Endothelial cell of umbilical vein (primary cell): Measurements from ENCODE around the gene PHLDB2. TPM values are rescaled to one million over a fixed set of nuclear protein-coding genes. Genes with fewer than 3 reads are reported as not detected.

Source experiments
- BruUV-seq: library from RNA; stranded (reverse); fragments of 400-500 nt; replicated peaks from 2 replicates; lab custom pipeline; 2021; lab: Mats Ljungman, UMichigan
- CTCF ChIA-PET: fragments of 300-600, 350-600 bp; sonication (Branson Sonifier 250); formaldehyde crosslinking; loops from one replicate; lab custom pipeline; 2021; ENCODE audit warnings: antibody characterized with exemption, inconsistent platforms; lab: Charles Lee
- POLR2A ChIA-PET: fragments of 300-600, 350-600 bp; sonication (Branson Sonifier 250); formaldehyde crosslinking; loops from one replicate; lab custom pipeline; 2021; ENCODE audit warnings: antibody characterized with exemption, inconsistent platforms; lab: Charles Lee
- DNase-seq: peaks from one replicate; pipeline ENCODE4 v3.0.0-alpha.2; 2011; ENCODE audit warnings: low read depth, low spot score
- FAIRE-seq: peaks from 2 replicates; lab custom pipeline; 2011; peaks lifted over from hg19 to GRCh38; lab: Jason Lieb, UNC
- H2AFZ ChIP-seq: 2 replicates; pipeline ENCODE4 v1.6.0; 2012; ENCODE audit warnings: low read depth, low read length, control low read depth, inconsistent platforms
- H3K27ac ChIP-seq: 2 replicates; pipeline ENCODE4 v1.5.1; 2011; ENCODE audit warnings: low read depth, mild to moderate bottlenecking, control low read depth, low read length, moderate library complexity; ENCODE audit not compliant: insufficient read depth
- H3K27me3 ChIP-seq, 2 experiments: 2 replicates each; pipeline versions ENCODE4 v1.6.0 to v1.6.1; 2011; ENCODE audit warnings: low read length in 2 of 2, mixed read lengths in 1 of 2; ENCODE audit not compliant: control insufficient read depth in 2 of 2, insufficient read depth in 2 of 2
- H3K36me3 ChIP-seq, 2 experiments: 2 replicates in 1 of 2; 3 replicates in 1 of 2; pipeline ENCODE4 v1.5.1; 2011; ENCODE audit warnings: low read length in 2 of 2, mild to moderate bottlenecking in 1 of 2, moderate library complexity in 1 of 2; ENCODE audit not compliant: control insufficient read depth in 2 of 2, insufficient read depth in 2 of 2; ENCODE audit errors: extremely low read depth in 1 of 2
- H3K4me1 ChIP-seq: 3 replicates; pipeline ENCODE4 v1.5.1; 2011; ENCODE audit warnings: mild to moderate bottlenecking, low read length; ENCODE audit not compliant: control insufficient read depth, insufficient read depth; ENCODE audit errors: extremely low read depth
- H3K4me2 ChIP-seq: 2 replicates; pipeline ENCODE4 v1.6.1; 2011; ENCODE audit warnings: low read length, control low read depth, mixed read lengths; ENCODE audit not compliant: insufficient read depth
- H3K4me3 ChIP-seq, 3 experiments: fragments of 200-600 bp in 1 of 3; sonication (generic), shearing (Covaris generic) in 1 of 3; replicated peaks in 1 of 3; 2 replicates each; pipeline ENCODE4 v1.5.1; 2011 to 2016; ENCODE audit warnings: control low read depth in 3 of 3, low read length in 3 of 3, mild to moderate bottlenecking in 2 of 3, inconsistent platforms in 1 of 3, low read depth in 1 of 3, moderate library complexity in 1 of 3; ENCODE audit not compliant: insufficient read depth in 1 of 3
- H3K79me2 ChIP-seq: 2 replicates; pipeline ENCODE4 v1.6.0; 2012; ENCODE audit warnings: low read length, inconsistent platforms; ENCODE audit not compliant: control insufficient read depth, insufficient read depth
- H3K9ac ChIP-seq: replicated peaks from 2 replicates; pipeline ENCODE3; 2011; ENCODE audit warnings: low read length, control low read depth; ENCODE audit not compliant: insufficient read depth; ENCODE audit errors: extremely low read depth
- H3K9me1 ChIP-seq: replicated peaks from 3 replicates; pipeline ENCODE4 v1.6.0; 2011; ENCODE audit warnings: mild to moderate bottlenecking, low read length; ENCODE audit not compliant: control insufficient read depth, insufficient read depth; ENCODE audit errors: extremely low read depth
- H3K9me3 ChIP-seq: replicated peaks from 2 replicates; pipeline ENCODE4 v1.5.1; 2012; ENCODE audit warnings: low read length, inconsistent platforms; ENCODE audit not compliant: control insufficient read depth, insufficient read depth
- H4K20me1 ChIP-seq: replicated peaks from 2 replicates; pipeline ENCODE3; 2011; ENCODE audit warnings: mild to moderate bottlenecking, low read length; ENCODE audit not compliant: control insufficient read depth, insufficient read depth; ENCODE audit errors: extremely low read depth
- CTCF ChIP-seq, 2 donors: IDR thresholded peaks; 1 replicate in 1 of 2; 2 replicates in 1 of 2; pipeline ENCODE4 v1.5.1; 2011; ENCODE audit warnings: low read length in 2 of 2, mild to moderate bottlenecking in 2 of 2, moderate library complexity in 2 of 2, control low read depth in 1 of 2, inconsistent platforms in 1 of 2, low read depth in 1 of 2; ENCODE audit not compliant: insufficient read depth in 1 of 2; ENCODE audit errors: extremely low read depth in 1 of 2
- EZH2 ChIP-seq: IDR thresholded peaks from 2 replicates; pipeline ENCODE4 v1.6.1; 2012; ENCODE audit warnings: borderline replicate concordance, low read depth, mild to moderate bottlenecking, moderate library complexity, low read length, inconsistent platforms; ENCODE audit not compliant: severe bottlenecking
- FOS ChIP-seq: IDR thresholded peaks from 2 replicates; pipeline ENCODE4 v1.6.1; 2011; ENCODE audit warnings: mild to moderate bottlenecking, low read length, moderate library complexity, borderline replicate concordance; ENCODE audit not compliant: insufficient read depth
- GATA2 ChIP-seq: IDR thresholded peaks from 2 replicates; pipeline ENCODE4 v1.7.0; 2011; ENCODE audit warnings: low read depth, mild to moderate bottlenecking, moderate library complexity, mixed read lengths, low read length; ENCODE audit not compliant: insufficient read length, insufficient read depth
- JUN ChIP-seq: IDR thresholded peaks from 2 replicates; pipeline ENCODE4 v1.6.1; 2011; ENCODE audit warnings: borderline replicate concordance, low read depth; ENCODE audit not compliant: insufficient read length, insufficient read depth
- MAX ChIP-seq: IDR thresholded peaks from 2 replicates; pipeline ENCODE4 v1.6.1; 2011; ENCODE audit not compliant: insufficient read depth, insufficient read length
- POLR2A ChIP-seq: IDR thresholded peaks from 2 replicates; pipeline ENCODE4 v1.6.1; 2012; ENCODE audit warnings: low read depth, mild to moderate bottlenecking, control low read depth, low read length
- dilution Hi-C: fragments of 300-500 bp; cut with MboI; formaldehyde crosslinking; loops from one replicate; pipeline ENCODE4 v1.15.0; 2019; ENCODE audit warnings: low sequenced_read_pairs; ENCODE audit not compliant: extremely low pct_ligation_motif_present
- intact Hi-C: fragments of 100-400 bp; cut with micrococcal nuclease; formaldehyde crosslinking; loops from one replicate; pipeline ENCODE4 v1.10.0; 2022
- polyA plus RNA-seq, 4 experiments: library from polyadenylated mRNA; depleted of rRNA in 3 of 4; stranded (reverse) in 3 of 4; unstranded in 1 of 4; fragments of >200 nt; gene quantifications; 2 replicates each; pipeline versions ENCODE4 v1.2.1 to v1.2.3, GENCODE V29; 2011 to 2012; ENCODE audit warnings: missing spikeins in 1 of 4
- total RNA-seq: library from RNA; stranded (reverse); gene quantifications from 2 replicates; pipeline ENCODE4 v1.2.3, GENCODE V29; 2021

Gene PHLDB2
- total and polyA plus RNA-seq, 2 donors (not counting 3 experiments of a cell fraction or from before 2014, with no cell fraction given): 22.4 to 104 TPM

- intact Hi-C loops (no loop called here), dilution Hi-C loops (no loop called here)
- Histone ChIP-seq H3K9me1 (peaks cover 3% of the 10 kb centered on the region), H3K27me3 (no peaks in the 10 kb centered on the region), H3K9me3 (no peaks in the 10 kb centered on the region), H3K79me2 (peaks cover 78% of the 10 kb centered on the region), H3K4me3 (no peak overlapping the region), H3K27ac (no peak overlapping the region), H3K9ac (no peak overlapping the region), H4K20me1 (peaks cover 4% of the 10 kb centered on the region), H3K4me2 (no peak overlapping the region), H2AFZ (no peak overlapping the region), H3K4me1 (peaks cover 6% of the 10 kb centered on the region), H3K36me3 (peaks cover 12 to 16% of the 10 kb centered on the region in 2 experiments)
- ChIA-PET POLR2A (no interaction called here), CTCF (interaction anchor here (1.6 to 2.1 kb wide), 4 partner anchors 13 to 166 kb away, joined by 8 read pairs; no protein-coding TSS in a partner anchor)
- no peak for DNase-seq
- TF ChIP-seq FOS (no peak), GATA2 (no peak), POLR2A (no peak), JUN (no peak), EZH2 (no peak), MAX (no peak), CTCF (IDR thresholded peaks at IDR 0.05; ENCODE audit: extremely low read depth in 1 of 2, insufficient read depth in 1 of 2, low read depth in 1 of 2, low read length in 2 of 2) (no peak)
- no TSS peak for BruUV-seq
- no peak for FAIRE-seq
These were observed 23.1 kb downstream of the PHLDB2 start for GRCh38 chr3:111882194-111882593.
